Liver (tissue), 9 donors: ENCODE results near the gene ST7L. TPM values are rescaled to one million over a fixed set of nuclear protein-coding genes. Genes with fewer than 3 reads are reported as not detected.
"Not testable (repeated sequence)": the region's sequence is repeated elsewhere in the genome, so short reads cannot be mapped to it uniquely, and the experiment has no call there.

ENCODE experiments used
- DNase-seq: peaks from one replicate; pipeline ENCODE4 v3.0.0-alpha.2; 2017; ENCODE audit warnings: low spot score
- H3K27ac ChIP-seq, 2 donors: one replicate each; pipeline ENCODE4 v1.7.0; 2013; ENCODE audit warnings: inconsistent platforms in 2 of 2, low read length in 2 of 2, control low read depth in 1 of 2, low read depth in 1 of 2, mild to moderate bottlenecking in 1 of 2
- H3K27me3 ChIP-seq, 4 donors: one replicate each; pipeline versions ENCODE4 v1.6.1 to v1.7.0; 2013; ENCODE audit warnings: low read length in 3 of 4, inconsistent platforms in 1 of 4, mild to moderate bottlenecking in 1 of 4, moderate library complexity in 1 of 4; ENCODE audit not compliant: control insufficient read depth in 4 of 4, insufficient read depth in 4 of 4
- H3K36me3 ChIP-seq, 4 donors: one replicate each; pipeline versions ENCODE4 v1.6.1 to v1.7.0; 2013; ENCODE audit warnings: low read length in 3 of 4, mild to moderate bottlenecking in 3 of 4, low read depth in 1 of 4, moderate library complexity in 1 of 4; ENCODE audit not compliant: control insufficient read depth in 4 of 4, insufficient read depth in 3 of 4
- H3K4me1 ChIP-seq, 4 donors: one replicate each; pipeline versions ENCODE4 v1.6.1 to v1.7.0; 2013; ENCODE audit warnings: low read length in 3 of 4, mild to moderate bottlenecking in 3 of 4, moderate library complexity in 1 of 4; ENCODE audit not compliant: control insufficient read depth in 4 of 4, insufficient read depth in 4 of 4
- H3K4me3 ChIP-seq, 3 donors: one replicate each; pipeline versions ENCODE4 v1.6.1 to v1.7.0; 2013; ENCODE audit warnings: low read length in 3 of 3, control low read depth in 1 of 3, low read depth in 1 of 3, mild to moderate bottlenecking in 1 of 3
- H3K9ac ChIP-seq, 2 donors: one replicate each; pipeline ENCODE4 v1.7.0; 2013; ENCODE audit warnings: low read length in 2 of 2, mild to moderate bottlenecking in 2 of 2, moderate library complexity in 2 of 2, control low read depth in 1 of 2, low read depth in 1 of 2
- H3K9me3 ChIP-seq, 4 donors: one replicate each; pipeline versions ENCODE4 v1.6.1 to v1.7.0; 2013; ENCODE audit warnings: low read length in 3 of 4; ENCODE audit not compliant: control insufficient read depth in 4 of 4
- EGR1 ChIP-seq, 2 donors: IDR thresholded peaks; 2 replicates each; pipeline ENCODE4 v1.6.1; 2016 to 2018; ENCODE audit warnings: antibody characterized with exemption in 2 of 2, low read depth in 2 of 2
- FOXA1 ChIP-seq: IDR thresholded peaks from 2 replicates; pipeline ENCODE4 v1.6.1; 2016; ENCODE audit warnings: antibody characterized with exemption
- FOXA2 ChIP-seq: IDR thresholded peaks from 2 replicates; pipeline ENCODE4 v1.6.1; 2016; ENCODE audit warnings: antibody characterized with exemption
- HNF4A ChIP-seq, 2 donors: conservative IDR thresholded peaks; 2 replicates each; pipeline ENCODE4 v1.6.1; 2016; ENCODE audit warnings: antibody characterized with exemption in 2 of 2, mild to moderate bottlenecking in 2 of 2
- JUND ChIP-seq, 2 donors: IDR thresholded peaks; 2 replicates each; pipeline ENCODE4 v1.6.1; 2016; ENCODE audit warnings: antibody characterized with exemption in 2 of 2
- RAD21 ChIP-seq, 2 donors: IDR thresholded peaks; 2 replicates each; pipeline ENCODE4 v1.6.1; 2016; ENCODE audit warnings: antibody characterized with exemption in 2 of 2, mild to moderate bottlenecking in 2 of 2
- RXRA ChIP-seq, 2 donors: IDR thresholded peaks; 2 replicates each; pipeline ENCODE4 v1.6.1; 2017 to 2018; ENCODE audit warnings: antibody characterized with exemption in 2 of 2, mild to moderate bottlenecking in 1 of 2
- SP1 ChIP-seq: IDR thresholded peaks from 2 replicates; pipeline ENCODE4 v1.6.1; 2018; ENCODE audit warnings: antibody characterized with exemption, mild to moderate bottlenecking
- YY1 ChIP-seq: IDR thresholded peaks from 2 replicates; pipeline ENCODE4 v1.6.1; 2016; ENCODE audit warnings: antibody characterized with exemption, mild to moderate bottlenecking
- WGBS: extraction: QIAGEN DNeasy Blood & Tissue Kit; methylation state at CpG from one replicate; pipeline ENCODE4 v1.1.7; 2013; 5-methylcytosine and 5-hydroxymethylcytosine counted together
- polyA plus RNA-seq, 2 donors: library from polyadenylated mRNA; stranded (reverse) in 1 of 2; unstranded in 1 of 2; fragments of 200-250 nt in 1 of 2; fragments of >200 nt in 1 of 2; fragmentation: Nextera tagmentation in 1 of 2; extraction: Ambion mirVana in 1 of 2; gene quantifications; one replicate each; pipeline versions ENCODE4 v1.2.1 to v1.2.3, GENCODE V29; 2013 to 2015
- total RNA-seq, 2 donors: library from RNA; depleted of rRNA; stranded (reverse); fragments of >200 nt; gene quantifications; one replicate each; pipeline ENCODE4 v1.2.3, GENCODE V29; 2014
- TF ChIP-seq, protein P1 (sequence below): IDR thresholded peaks from 2 replicates; pipeline ENCODE4 v1.6.1; 2016; ENCODE audit warnings: antibody characterized with exemption, mild to moderate bottlenecking
- TF ChIP-seq, protein P2 (sequence below): IDR thresholded peaks from 2 replicates; pipeline ENCODE4 v1.6.1; 2016; ENCODE audit warnings: antibody characterized with exemption
- TF ChIP-seq, protein P3 (sequence below): IDR thresholded peaks from 2 replicates; pipeline ENCODE4 v1.6.1; 2016; ENCODE audit warnings: antibody characterized with exemption
- TF ChIP-seq, protein P4 (sequence below): fragments of 150-350 bp; IDR thresholded peaks from 2 replicates; pipeline ENCODE4 v1.5.1; 2017; ENCODE audit warnings: improper control_type of control experiment, low read depth, low read length; ENCODE audit not compliant: missing input control
- donor health status: healthy.
- donor health status: healthy.
- donor health status: healthy.
- donor health status: healthy.
- donor health status: healthy.

The ST7L gene
- total and polyA plus RNA-seq, 4 donors, result 4.9 to 13.6 (median 9.5) TPM

DNA sequence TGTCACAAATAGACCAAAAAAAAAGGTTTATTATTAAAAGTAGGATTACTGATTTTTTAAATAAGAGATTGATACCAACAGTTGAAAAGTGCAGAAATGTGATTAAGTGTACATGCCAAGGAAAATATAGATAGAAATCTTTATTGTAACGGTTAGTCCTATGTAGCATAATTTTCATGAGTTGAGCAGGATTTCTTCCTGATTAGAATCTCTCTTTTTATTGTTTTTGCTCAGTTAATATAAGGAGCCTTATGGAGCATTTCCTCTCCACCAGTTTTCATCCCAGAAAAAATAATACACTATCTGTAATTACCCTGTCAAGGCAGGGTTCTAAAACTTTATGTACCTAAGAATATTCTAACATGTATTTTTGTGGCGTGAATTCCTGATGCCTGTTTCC is 24.1 kb upstream of the ST7L start (continued):
- TF ChIP-seq, protein P1, sequence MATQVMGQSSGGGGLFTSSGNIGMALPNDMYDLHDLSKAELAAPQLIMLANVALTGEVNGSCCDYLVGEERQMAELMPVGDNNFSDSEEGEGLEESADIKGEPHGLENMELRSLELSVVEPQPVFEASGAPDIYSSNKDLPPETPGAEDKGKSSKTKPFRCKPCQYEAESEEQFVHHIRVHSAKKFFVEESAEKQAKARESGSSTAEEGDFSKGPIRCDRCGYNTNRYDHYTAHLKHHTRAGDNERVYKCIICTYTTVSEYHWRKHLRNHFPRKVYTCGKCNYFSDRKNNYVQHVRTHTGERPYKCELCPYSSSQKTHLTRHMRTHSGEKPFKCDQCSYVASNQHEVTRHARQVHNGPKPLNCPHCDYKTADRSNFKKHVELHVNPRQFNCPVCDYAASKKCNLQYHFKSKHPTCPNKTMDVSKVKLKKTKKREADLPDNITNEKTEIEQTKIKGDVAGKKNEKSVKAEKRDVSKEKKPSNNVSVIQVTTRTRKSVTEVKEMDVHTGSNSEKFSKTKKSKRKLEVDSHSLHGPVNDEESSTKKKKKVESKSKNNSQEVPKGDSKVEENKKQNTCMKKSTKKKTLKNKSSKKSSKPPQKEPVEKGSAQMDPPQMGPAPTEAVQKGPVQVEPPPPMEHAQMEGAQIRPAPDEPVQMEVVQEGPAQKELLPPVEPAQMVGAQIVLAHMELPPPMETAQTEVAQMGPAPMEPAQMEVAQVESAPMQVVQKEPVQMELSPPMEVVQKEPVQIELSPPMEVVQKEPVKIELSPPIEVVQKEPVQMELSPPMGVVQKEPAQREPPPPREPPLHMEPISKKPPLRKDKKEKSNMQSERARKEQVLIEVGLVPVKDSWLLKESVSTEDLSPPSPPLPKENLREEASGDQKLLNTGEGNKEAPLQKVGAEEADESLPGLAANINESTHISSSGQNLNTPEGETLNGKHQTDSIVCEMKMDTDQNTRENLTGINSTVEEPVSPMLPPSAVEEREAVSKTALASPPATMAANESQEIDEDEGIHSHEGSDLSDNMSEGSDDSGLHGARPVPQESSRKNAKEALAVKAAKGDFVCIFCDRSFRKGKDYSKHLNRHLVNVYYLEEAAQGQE, result no peak
- TF ChIP-seq EGR1 (IDR thresholded peaks at IDR 0.05; ENCODE audit: low read depth in 2 of 2), result no peak
- no peak for TF ChIP-seq RXRA (IDR thresholded peaks at IDR 0.05)
- TF ChIP-seq SP1, result no peak

DNA sequence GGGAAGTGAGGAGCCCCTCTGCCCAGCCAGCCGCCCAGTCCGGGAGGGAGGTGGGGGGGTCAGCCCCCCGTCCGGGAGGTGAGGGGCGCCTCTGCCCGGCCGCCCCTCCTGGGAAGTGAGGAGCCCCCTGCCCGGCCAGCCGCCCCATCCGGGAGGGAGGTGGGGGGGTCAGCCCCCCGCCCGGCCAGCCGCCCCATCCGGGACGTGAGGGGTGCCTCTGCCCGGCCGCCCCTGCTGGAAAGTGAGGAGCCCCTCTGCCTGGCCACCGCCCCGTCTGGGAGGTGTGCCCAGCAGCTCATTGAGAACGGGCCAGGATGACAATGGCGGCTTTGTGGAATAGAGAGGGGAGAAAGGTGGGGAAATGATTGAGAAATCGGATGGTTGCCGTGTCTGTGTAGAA is 21.5 kb upstream of the ST7L start:
- DNase-seq, H3K9me3 ChIP-seq, H3K27ac ChIP-seq, H3K36me3 ChIP-seq, H3K4me1 ChIP-seq, H3K4me3 ChIP-seq, H3K27me3 ChIP-seq, H3K9ac ChIP-seq: not testable (repeated sequence)
- 93% methylated on average over 23 of the region's 23 CpGs for WGBS

DNA sequence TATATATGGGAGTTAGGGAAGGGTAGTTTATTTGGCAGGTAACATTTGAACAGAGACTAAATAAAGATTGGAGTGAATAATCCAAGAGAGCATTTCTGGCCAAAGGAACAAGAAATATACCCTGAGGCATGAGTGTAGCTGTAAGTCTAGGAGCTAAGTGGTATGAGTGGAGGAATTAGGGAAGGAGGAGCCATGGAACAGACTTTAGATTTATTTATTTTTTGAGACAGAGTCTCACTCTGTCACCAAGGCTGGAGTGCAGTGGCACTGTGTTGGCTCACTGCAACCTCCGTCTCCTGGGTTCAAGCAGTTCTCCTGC is 19.1 kb upstream of the ST7L start:
- Histone ChIP-seq H3K9me3 (no peaks in the 10 kb centered on the region), H3K27me3 (no peaks in the 10 kb centered on the region), H3K36me3 (no peaks in the 10 kb centered on the region), H3K4me1 (peaks cover 7 to 14% (median 12%) of the 10 kb centered on the region in 4 donors), H3K9ac (no peak overlapping the region), H3K27ac (no peak overlapping the region), H3K4me3 (no peak overlapping the region)
- no peak for TF ChIP-seq YY1
- no peak for TF ChIP-seq FOXA2
- TF ChIP-seq, protein P2, sequence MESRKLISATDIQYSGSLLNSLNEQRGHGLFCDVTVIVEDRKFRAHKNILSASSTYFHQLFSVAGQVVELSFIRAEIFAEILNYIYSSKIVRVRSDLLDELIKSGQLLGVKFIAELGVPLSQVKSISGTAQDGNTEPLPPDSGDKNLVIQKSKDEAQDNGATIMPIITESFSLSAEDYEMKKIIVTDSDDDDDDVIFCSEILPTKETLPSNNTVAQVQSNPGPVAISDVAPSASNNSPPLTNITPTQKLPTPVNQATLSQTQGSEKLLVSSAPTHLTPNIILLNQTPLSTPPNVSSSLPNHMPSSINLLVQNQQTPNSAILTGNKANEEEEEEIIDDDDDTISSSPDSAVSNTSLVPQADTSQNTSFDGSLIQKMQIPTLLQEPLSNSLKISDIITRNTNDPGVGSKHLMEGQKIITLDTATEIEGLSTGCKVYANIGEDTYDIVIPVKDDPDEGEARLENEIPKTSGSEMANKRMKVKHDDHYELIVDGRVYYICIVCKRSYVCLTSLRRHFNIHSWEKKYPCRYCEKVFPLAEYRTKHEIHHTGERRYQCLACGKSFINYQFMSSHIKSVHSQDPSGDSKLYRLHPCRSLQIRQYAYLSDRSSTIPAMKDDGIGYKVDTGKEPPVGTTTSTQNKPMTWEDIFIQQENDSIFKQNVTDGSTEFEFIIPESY, result no peak
- no peak for TF ChIP-seq FOXA1
- TF ChIP-seq RXRA (IDR thresholded peaks at IDR 0.05), result no peak
- TF ChIP-seq, protein P3, sequence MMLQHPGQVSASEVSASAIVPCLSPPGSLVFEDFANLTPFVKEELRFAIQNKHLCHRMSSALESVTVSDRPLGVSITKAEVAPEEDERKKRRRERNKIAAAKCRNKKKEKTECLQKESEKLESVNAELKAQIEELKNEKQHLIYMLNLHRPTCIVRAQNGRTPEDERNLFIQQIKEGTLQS, result no peak
- TF ChIP-seq JUND (IDR thresholded peaks at IDR 0.05), result no peak
- no peak for TF ChIP-seq RAD21 (IDR thresholded peaks at IDR 0.05)
- no peak for TF ChIP-seq HNF4A (conservative IDR thresholded peaks at IDR 0.05)
- TF ChIP-seq, protein P4, sequence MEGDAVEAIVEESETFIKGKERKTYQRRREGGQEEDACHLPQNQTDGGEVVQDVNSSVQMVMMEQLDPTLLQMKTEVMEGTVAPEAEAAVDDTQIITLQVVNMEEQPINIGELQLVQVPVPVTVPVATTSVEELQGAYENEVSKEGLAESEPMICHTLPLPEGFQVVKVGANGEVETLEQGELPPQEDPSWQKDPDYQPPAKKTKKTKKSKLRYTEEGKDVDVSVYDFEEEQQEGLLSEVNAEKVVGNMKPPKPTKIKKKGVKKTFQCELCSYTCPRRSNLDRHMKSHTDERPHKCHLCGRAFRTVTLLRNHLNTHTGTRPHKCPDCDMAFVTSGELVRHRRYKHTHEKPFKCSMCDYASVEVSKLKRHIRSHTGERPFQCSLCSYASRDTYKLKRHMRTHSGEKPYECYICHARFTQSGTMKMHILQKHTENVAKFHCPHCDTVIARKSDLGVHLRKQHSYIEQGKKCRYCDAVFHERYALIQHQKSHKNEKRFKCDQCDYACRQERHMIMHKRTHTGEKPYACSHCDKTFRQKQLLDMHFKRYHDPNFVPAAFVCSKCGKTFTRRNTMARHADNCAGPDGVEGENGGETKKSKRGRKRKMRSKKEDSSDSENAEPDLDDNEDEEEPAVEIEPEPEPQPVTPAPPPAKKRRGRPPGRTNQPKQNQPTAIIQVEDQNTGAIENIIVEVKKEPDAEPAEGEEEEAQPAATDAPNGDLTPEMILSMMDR, result no peak
- TF ChIP-seq SP1, result no peak
- no peak for TF ChIP-seq EGR1 (IDR thresholded peaks at IDR 0.05; ENCODE audit: low read depth in 2 of 2)
- 100% methylated on average over 1 of the region's 1 CpG for WGBS
- DNase-seq, result no peak
